Activated naive CD4-positive, alpha-beta T cell treated with Interleukin-2 at 50 U/mL for 16 hours (primary cell): ENCODE data around the gene SETD1A.
A peak's percentile ranks its signal among the peaks of the same experiment; 100 is the strongest.
"Not testable (repeated sequence)": the region's sequence is repeated elsewhere in the genome, so short reads cannot be mapped to it uniquely, and the experiment has no call there.

Experiments used
- DNase-seq: peaks from one replicate; pipeline ENCODE4 v3.0.0-alpha.2; 2020

The SETD1A gene

DNA sequence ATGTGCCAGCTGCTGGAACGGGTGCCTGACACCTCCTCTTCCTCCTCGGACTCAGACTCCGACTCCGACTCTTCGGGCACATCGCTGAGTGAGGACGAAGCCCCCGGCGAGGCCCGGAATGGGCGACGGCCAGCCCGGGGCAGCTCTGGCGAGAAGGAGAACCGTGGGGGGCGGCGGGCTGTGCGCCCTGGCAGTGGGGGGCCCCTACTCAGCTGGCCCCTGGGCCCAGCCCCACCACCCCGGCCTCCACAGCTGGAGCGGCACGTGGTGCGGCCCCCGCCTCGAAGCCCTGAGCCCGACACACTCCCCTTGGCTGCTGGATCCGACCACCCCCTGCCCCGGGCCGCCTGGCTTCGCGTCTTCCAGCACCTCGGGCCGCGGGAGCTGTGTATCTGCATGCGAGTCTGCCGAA lies 27.4 kb upstream of the SETD1A start:
- no peak for DNase-seq

DNA sequence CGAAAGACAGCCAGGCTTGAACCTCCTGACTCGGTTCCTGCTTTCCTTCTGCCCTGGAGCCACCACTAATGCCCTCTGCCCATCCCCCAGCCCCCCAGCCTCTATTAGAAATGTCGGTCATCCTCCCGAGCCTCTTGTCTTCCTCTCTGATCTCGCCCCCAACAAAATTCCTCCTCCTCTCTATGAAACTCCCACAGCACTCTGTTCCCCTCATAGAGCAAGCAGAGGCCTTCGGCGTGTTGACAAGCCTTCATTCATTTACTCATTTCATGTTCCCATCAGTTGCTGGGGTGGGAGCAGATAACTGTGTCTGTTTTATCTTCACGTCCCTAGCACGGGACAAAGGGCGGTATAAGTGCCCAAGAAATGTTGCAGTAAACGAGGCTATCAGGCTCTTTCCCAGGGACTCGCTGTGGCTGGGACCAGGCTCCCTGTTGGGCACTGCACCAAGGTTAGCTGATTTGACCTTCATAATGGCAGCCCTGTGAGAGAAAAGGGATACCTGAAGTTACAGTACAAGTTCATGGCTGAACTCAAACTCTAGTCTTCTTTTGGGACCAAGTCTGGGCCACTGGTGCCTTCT lies 26.4 kb upstream of the SETD1A start:
- DNase-seq, result no peak

DNA sequence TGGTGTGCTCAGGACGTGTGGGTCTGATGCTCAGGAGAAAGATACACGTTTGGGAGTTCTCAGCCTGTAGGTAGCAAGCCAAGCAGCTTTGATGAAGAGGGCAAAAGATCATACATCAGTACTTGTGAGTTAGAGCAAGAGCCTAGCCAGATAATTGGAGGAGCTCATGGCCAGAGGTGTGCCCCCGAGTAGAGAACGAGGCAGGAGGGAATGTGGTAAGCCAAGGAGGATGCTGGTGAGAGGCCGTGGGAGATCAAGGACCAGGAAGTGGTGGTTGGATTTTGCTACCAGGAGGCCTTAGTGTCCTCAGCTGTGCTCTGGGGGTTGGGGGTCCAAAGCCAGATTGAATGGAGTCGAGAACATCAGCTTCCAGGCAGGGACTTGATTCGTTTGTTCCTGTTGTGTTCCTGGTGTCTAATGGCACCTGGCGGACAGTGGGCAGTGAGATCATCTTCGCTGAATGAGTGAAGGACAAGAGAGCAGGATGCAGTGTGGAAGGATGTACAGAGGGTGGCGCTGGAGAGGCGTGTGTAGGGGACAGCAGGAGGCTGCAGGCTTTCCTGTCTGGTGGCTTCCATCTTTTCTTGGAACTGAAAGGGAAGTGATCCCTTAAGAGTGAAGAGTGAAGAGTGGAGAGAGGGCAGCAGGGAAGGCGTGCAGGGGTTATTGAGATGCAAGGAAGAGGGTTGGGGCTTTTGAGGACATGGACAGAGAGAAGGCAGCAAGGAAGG lies 22.6 kb upstream of the SETD1A start:
- DNase-seq, result peak; percentile 30

GRCh38 chr16:30937692-30938091 lies 19.9 kb upstream of the SETD1A start:
- no peak for DNase-seq

GRCh38 chr16:30939571-30939970 lies 18.0 kb upstream of the SETD1A start:
- DNase-seq, result not testable (repeated sequence)

- peak; percentile 71 for DNase-seq
Observed at GRCh38 chr16:30941600-30942425, 15.7 kb upstream of the SETD1A start.

GRCh38 chr16:30942426-30942806 lies 15.1 kb upstream of the SETD1A start:
- DNase-seq, result no peak

- no peak for DNase-seq
Observed at GRCh38 chr16:30944352-30944751, 13.2 kb upstream of the SETD1A start.

GRCh38 chr16:30946671-30947540 lies 10.6 kb upstream of the SETD1A start:
- no peak for DNase-seq

GRCh38 chr16:30947541-30947858 lies 10.1 kb upstream of the SETD1A start:
- no peak for DNase-seq

DNA sequence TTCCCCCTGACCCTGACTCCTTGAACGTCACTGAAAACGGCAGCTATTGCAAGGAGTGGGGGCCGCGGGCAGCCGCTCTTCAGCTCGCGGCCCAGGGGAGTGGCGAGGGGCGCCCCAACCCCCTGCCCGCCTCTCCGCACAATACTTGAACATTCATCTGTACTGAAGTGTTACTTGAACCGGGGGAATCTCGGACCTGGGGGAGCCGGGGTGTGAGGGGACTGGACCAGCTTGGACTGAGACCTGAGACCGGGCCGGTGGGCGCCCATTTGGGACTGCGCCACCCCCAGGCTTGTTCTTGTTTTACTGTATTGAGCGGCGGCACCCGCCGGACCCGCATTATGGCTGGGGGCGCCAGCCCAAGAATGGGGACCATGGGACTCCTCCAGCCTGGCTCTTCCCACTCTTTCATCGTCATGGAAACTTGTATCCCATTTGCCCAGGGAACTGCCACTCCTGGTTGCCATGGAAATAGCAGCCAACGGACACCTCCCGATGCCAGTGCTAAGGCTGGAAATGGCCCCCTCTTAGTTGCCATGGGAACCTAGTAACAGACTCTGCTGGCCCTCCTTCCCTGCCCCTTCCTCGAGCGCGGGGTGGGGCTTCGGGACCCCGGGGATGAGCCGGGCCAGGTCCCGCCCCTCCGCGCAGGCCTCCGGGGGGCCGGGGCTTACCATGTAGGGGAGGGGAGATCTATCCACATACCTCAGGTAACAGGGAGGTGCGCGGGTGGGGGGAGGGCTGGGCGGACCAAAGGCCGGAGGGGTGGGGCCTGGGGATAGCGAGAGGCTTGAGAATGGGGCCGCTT lies 9.5 kb upstream of the SETD1A start:
- no peak for DNase-seq

DNA sequence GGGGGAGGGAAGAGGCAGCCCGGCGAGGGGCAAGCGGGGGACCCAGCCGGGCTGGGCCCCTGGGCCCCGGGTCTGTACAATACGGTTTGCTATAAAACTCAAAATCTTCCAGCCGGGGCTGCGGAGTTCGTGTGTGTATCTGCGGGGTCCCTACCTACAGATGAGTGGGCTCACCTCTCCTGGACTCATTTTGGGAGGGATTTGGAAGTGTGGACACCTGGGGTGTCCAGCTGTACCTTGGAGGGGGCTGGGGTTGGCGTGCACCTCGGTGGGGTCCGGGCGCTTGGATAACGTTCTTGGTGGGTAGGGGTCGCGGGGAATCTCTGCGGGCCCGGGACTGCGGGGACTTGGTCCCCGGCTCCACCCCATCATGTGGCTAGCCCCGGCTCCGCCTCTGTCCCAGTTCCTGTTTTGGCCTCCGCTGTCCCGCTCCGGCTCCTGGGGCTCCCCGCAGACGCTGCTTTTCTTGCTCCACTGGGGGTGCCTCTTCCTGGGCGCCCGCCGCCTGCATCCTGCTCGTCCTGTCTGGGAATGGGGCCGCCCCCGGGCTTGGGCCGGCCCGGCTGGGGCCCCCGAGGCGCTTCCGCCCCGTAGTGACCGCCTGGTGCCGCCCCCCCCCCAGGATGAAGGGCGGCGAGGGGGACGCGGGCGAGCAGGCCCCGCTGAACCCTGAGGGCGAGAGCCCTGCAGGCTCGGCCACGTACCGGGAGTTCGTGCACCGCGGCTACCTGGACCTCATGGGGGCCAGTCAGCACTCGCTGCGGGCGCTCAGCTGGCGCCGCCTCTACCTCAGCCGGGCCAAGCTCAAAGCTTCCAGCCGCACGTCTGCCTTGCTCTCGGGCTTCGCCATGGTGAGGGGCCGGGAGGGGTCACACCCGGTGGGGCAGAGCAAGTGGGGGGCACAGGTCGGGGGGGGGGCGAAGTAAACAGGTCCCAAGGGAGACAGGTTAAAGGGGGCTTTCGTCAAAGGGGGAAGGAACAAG lies 8.6 kb upstream of the SETD1A start, which contains the start of gene ORAI3:
Gene ORAI3 (plus strand): TSS at position 402 of the 983 bp plus-strand sequence. CDS start 222 bp downstream, at position 624.
- peak; percentile 44 for DNase-seq

GRCh38 chr16:30949650-30950515 lies 7.7 kb upstream of the SETD1A start:
- DNase-seq, result peak; percentile 28

- no peak for DNase-seq
Observed at GRCh38 chr16:30950516-30951065, 7.0 kb upstream of the SETD1A start.

DNA sequence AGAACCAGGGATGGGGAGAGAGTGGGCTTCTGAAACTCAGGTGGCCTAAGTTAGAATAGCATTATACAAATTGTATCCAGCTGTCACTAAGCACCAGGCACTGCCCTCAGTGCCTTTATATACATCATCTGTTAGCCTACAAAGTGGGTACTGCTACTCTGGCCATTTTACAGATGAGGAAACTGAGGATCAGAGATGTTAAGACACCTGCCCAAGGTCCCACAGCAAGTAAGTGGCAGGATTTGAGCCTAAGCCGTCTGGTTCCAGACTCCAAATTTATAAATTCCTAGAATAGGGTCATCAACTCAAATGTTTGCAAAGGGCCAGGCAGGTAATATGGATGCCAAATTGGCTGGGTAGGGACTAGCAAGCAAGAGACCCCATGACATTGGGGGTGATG lies 6.4 kb upstream of the SETD1A start:
- no peak for DNase-seq

- no peak for DNase-seq
Observed at GRCh38 chr16:30951750-30952149, 5.8 kb upstream of the SETD1A start.

DNA sequence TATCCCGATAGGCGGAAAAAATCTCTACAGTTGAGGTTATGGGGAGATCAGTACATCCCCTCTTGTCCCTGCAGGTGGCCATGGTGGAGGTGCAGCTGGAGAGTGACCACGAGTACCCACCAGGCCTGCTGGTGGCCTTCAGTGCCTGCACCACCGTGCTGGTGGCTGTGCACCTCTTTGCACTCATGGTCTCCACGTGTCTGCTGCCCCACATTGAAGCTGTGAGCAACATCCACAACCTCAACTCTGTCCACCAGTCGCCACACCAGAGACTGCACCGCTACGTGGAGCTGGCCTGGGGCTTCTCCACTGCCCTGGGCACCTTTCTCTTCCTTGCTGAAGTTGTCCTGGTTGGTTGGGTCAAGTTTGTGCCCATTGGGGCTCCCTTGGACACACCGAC lies 4.4 kb upstream of the SETD1A start:
- no peak for DNase-seq

DNA sequence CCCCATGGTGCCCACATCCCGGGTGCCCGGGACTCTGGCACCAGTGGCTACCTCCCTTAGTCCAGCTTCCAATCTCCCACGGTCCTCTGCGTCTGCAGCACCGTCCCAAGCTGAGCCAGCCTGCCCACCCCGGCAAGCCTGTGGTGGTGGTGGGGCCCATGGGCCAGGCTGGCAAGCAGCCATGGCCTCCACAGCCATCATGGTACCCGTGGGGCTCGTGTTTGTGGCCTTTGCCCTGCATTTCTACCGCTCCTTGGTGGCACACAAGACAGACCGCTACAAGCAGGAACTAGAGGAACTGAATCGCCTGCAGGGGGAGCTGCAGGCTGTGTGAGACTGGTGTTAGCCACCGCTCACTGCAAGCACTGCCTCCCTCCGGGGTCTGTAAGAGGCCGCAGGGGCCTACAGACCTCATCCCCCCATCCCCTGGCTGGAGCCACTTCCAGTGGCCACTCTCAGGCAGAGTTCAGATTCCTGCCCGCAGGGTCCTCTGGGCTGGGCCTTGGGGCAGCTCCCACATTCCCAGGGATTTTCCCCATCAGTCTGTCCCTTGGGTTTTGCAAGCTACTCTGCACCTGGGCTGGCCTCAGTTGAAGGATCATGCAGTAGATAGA lies 3.9 kb upstream of the SETD1A start:
- peak; percentile 69 for DNase-seq

DNA sequence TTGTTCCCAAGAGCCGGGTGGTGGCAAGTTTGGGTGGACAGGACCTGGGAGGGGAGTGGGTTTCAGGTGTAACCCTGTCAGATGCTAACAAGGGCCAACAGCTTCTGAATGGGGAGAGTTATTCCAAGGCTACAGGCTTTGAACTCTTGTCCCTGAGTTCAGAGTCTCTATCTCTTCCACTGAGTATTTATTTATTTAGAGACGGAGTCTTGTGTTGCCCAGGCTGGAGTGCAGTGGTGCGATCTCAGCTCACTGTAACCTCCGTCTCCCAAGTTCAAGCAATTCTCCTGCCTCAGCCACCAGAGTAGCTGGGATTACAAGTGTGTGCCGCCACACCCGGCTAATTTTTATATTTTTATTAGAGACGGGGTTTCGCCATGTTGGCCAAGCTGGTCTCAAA lies 2.6 kb upstream of the SETD1A start:
- no peak for DNase-seq
